ENCODE data around the gene FBXL12. TPM values are rescaled to one million over a fixed set of nuclear protein-coding genes. Genes with fewer than 3 reads are reported as not detected.
A peak's percentile ranks its signal among the peaks of the same experiment; 100 is the strongest.

Gene FBXL12, protein sequence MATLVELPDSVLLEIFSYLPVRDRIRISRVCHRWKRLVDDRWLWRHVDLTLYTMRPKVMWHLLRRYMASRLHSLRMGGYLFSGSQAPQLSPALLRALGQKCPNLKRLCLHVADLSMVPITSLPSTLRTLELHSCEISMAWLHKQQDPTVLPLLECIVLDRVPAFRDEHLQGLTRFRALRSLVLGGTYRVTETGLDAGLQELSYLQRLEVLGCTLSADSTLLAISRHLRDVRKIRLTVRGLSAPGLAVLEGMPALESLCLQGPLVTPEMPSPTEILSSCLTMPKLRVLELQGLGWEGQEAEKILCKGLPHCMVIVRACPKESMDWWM
- total RNA-seq, result 10 to 100 TPM; 18.7 to 27.1 (median 19.7) TPM

GRCh38 chr19:9818734-9819595 lies at the start of gene FBXL12:
FBXL12 (minus strand) TSS chr19:9819079; CDS start chr19:9818813, 266 bp downstream.
- intact Hi-C loops (cut with DNase I; ENCODE audit: low total_unique reads), result loop anchor here (5.0 kb wide), 1 partner anchor 767 kb away; no protein-coding TSS in a partner anchor
- peak; percentile 100 for DNase-seq (ENCODE audit: low spot score in 2 of 2)
- peak within 1 kb of the TSS; percentile 94 to 96 for H3K27ac ChIP-seq
- no peaks in the 10 kb centered on the region for H3K27me3 ChIP-seq
- H3K4me1 ChIP-seq, result no peaks in the 10 kb centered on the region
- peak; percentile 52 for TF ChIP-seq POLR2A (IDR thresholded peaks at IDR 0.05)
- TF ChIP-seq, protein P1, sequence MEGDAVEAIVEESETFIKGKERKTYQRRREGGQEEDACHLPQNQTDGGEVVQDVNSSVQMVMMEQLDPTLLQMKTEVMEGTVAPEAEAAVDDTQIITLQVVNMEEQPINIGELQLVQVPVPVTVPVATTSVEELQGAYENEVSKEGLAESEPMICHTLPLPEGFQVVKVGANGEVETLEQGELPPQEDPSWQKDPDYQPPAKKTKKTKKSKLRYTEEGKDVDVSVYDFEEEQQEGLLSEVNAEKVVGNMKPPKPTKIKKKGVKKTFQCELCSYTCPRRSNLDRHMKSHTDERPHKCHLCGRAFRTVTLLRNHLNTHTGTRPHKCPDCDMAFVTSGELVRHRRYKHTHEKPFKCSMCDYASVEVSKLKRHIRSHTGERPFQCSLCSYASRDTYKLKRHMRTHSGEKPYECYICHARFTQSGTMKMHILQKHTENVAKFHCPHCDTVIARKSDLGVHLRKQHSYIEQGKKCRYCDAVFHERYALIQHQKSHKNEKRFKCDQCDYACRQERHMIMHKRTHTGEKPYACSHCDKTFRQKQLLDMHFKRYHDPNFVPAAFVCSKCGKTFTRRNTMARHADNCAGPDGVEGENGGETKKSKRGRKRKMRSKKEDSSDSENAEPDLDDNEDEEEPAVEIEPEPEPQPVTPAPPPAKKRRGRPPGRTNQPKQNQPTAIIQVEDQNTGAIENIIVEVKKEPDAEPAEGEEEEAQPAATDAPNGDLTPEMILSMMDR (IDR thresholded peaks at IDR 0.05), result no peak
- peak; percentile 90 to 93 (median 91) for TF ChIP-seq POLR2AphosphoS5 (IDR thresholded peaks at IDR 0.05)
- no peaks in the 10 kb centered on the region for H3K9me3 ChIP-seq
- no peaks in the 10 kb centered on the region for H3K36me3 ChIP-seq
- H3K4me3 ChIP-seq, result peak within 1 kb of the TSS; percentile 80 to 97 (median 92)

- H3K36me3 ChIP-seq, result no peaks in the 10 kb centered on the region
- intact Hi-C loops (cut with DNase I; ENCODE audit: low total_unique reads), result no loop called here
- no peak overlapping the region for H3K27ac ChIP-seq
- TF ChIP-seq POLR2A (IDR thresholded peaks at IDR 0.05) (no peak), POLR2AphosphoS5 (IDR thresholded peaks at IDR 0.05) (no peak)
- TF ChIP-seq, protein P1 (IDR thresholded peaks at IDR 0.05), result no peak
- no peak for DNase-seq (ENCODE audit: low spot score in 2 of 2)
- H3K4me3 ChIP-seq, result no peak overlapping the region
- H3K9me3 ChIP-seq, result no peaks in the 10 kb centered on the region
- no peaks in the 10 kb centered on the region for H3K4me1 ChIP-seq
- no peaks in the 10 kb centered on the region for H3K27me3 ChIP-seq
These were observed 47.0 kb upstream of the FBXL12 start for GRCh38 chr19:9865732-9866501.

GRCh38 chr19:9863759-9864158 lies 44.9 kb upstream of the FBXL12 start:
- H3K4me3 ChIP-seq, result no peak overlapping the region
- H3K36me3 ChIP-seq, result no peaks in the 10 kb centered on the region
- no peaks in the 10 kb centered on the region for H3K27me3 ChIP-seq
- no peaks in the 10 kb centered on the region for H3K9me3 ChIP-seq
- H3K27ac ChIP-seq, result no peak overlapping the region
- H3K4me1 ChIP-seq, result no peaks in the 10 kb centered on the region
- no peak for DNase-seq (ENCODE audit: low spot score in 2 of 2)
- intact Hi-C loops (cut with DNase I; ENCODE audit: low total_unique reads), result no loop called here
- TF ChIP-seq POLR2A (IDR thresholded peaks at IDR 0.05), result no peak
- TF ChIP-seq, protein P1 (IDR thresholded peaks at IDR 0.05), result no peak
- TF ChIP-seq POLR2AphosphoS5 (IDR thresholded peaks at IDR 0.05), result no peak

- Histone ChIP-seq H3K4me3 (no peak overlapping the region), H3K9me3 (no peaks in the 10 kb centered on the region), H3K36me3 (no peaks in the 10 kb centered on the region), H3K27me3 (no peaks in the 10 kb centered on the region), H3K27ac (no peak overlapping the region), H3K4me1 (no peaks in the 10 kb centered on the region)
- intact Hi-C loops (cut with DNase I; ENCODE audit: low total_unique reads), result no loop called here
- TF ChIP-seq, protein P1 (IDR thresholded peaks at IDR 0.05), result no peak
- TF ChIP-seq POLR2A (IDR thresholded peaks at IDR 0.05) (no peak), POLR2AphosphoS5 (IDR thresholded peaks at IDR 0.05) (no peak)
- DNase-seq (ENCODE audit: low spot score in 2 of 2), result no peak
These were observed 44.1 kb upstream of the FBXL12 start for GRCh38 chr19:9862938-9863337.
